Endothelial cell of umbilical vein (primary cell): ENCODE results near the gene CAPG. TPM values are rescaled to one million over a fixed set of nuclear protein-coding genes. Genes with fewer than 3 reads are reported as not detected.
"Not testable (repeated sequence)": the region's sequence is repeated elsewhere in the genome, so short reads cannot be mapped to it uniquely, and the experiment has no call there.

ENCODE experiments used
- BruUV-seq: library from RNA; stranded (reverse); fragments of 400-500 nt; replicated peaks from 2 replicates; lab custom pipeline; 2021; lab: Mats Ljungman, UMichigan
- CTCF ChIA-PET: fragments of 300-600, 350-600 bp; sonication (Branson Sonifier 250); formaldehyde crosslinking; loops from one replicate; lab custom pipeline; 2021; ENCODE audit warnings: antibody characterized with exemption, inconsistent platforms; lab: Charles Lee
- POLR2A ChIA-PET: fragments of 300-600, 350-600 bp; sonication (Branson Sonifier 250); formaldehyde crosslinking; loops from one replicate; lab custom pipeline; 2021; ENCODE audit warnings: antibody characterized with exemption, inconsistent platforms; lab: Charles Lee
- DNase-seq: peaks from one replicate; pipeline ENCODE4 v3.0.0-alpha.2; 2011; ENCODE audit warnings: low read depth, low spot score
- FAIRE-seq: peaks from 2 replicates; lab custom pipeline; 2011; peaks lifted over from hg19 to GRCh38; lab: Jason Lieb, UNC
- H2AFZ ChIP-seq: 2 replicates; pipeline ENCODE4 v1.6.0; 2012; ENCODE audit warnings: low read depth, low read length, control low read depth, inconsistent platforms
- H3K27ac ChIP-seq: 2 replicates; pipeline ENCODE4 v1.5.1; 2011; ENCODE audit warnings: low read depth, mild to moderate bottlenecking, control low read depth, low read length, moderate library complexity; ENCODE audit not compliant: insufficient read depth
- H3K27me3 ChIP-seq, 2 experiments: 2 replicates each; pipeline versions ENCODE4 v1.6.0 to v1.6.1; 2011; ENCODE audit warnings: low read length in 2 of 2, mixed read lengths in 1 of 2; ENCODE audit not compliant: control insufficient read depth in 2 of 2, insufficient read depth in 2 of 2
- H3K36me3 ChIP-seq, 2 experiments: 2 replicates in 1 of 2; 3 replicates in 1 of 2; pipeline ENCODE4 v1.5.1; 2011; ENCODE audit warnings: low read length in 2 of 2, mild to moderate bottlenecking in 1 of 2, moderate library complexity in 1 of 2; ENCODE audit not compliant: control insufficient read depth in 2 of 2, insufficient read depth in 2 of 2; ENCODE audit errors: extremely low read depth in 1 of 2
- H3K4me1 ChIP-seq: 3 replicates; pipeline ENCODE4 v1.5.1; 2011; ENCODE audit warnings: mild to moderate bottlenecking, low read length; ENCODE audit not compliant: control insufficient read depth, insufficient read depth; ENCODE audit errors: extremely low read depth
- H3K4me2 ChIP-seq: 2 replicates; pipeline ENCODE4 v1.6.1; 2011; ENCODE audit warnings: low read length, control low read depth, mixed read lengths; ENCODE audit not compliant: insufficient read depth
- H3K4me3 ChIP-seq, 3 experiments: fragments of 200-600 bp in 1 of 3; sonication (generic), shearing (Covaris generic) in 1 of 3; replicated peaks in 1 of 3; 2 replicates each; pipeline ENCODE4 v1.5.1; 2011 to 2016; ENCODE audit warnings: control low read depth in 3 of 3, low read length in 3 of 3, mild to moderate bottlenecking in 2 of 3, inconsistent platforms in 1 of 3, low read depth in 1 of 3, moderate library complexity in 1 of 3; ENCODE audit not compliant: insufficient read depth in 1 of 3
- H3K79me2 ChIP-seq: 2 replicates; pipeline ENCODE4 v1.6.0; 2012; ENCODE audit warnings: low read length, inconsistent platforms; ENCODE audit not compliant: control insufficient read depth, insufficient read depth
- H3K9ac ChIP-seq: replicated peaks from 2 replicates; pipeline ENCODE3; 2011; ENCODE audit warnings: low read length, control low read depth; ENCODE audit not compliant: insufficient read depth; ENCODE audit errors: extremely low read depth
- H3K9me1 ChIP-seq: replicated peaks from 3 replicates; pipeline ENCODE4 v1.6.0; 2011; ENCODE audit warnings: mild to moderate bottlenecking, low read length; ENCODE audit not compliant: control insufficient read depth, insufficient read depth; ENCODE audit errors: extremely low read depth
- H3K9me3 ChIP-seq: replicated peaks from 2 replicates; pipeline ENCODE4 v1.5.1; 2012; ENCODE audit warnings: low read length, inconsistent platforms; ENCODE audit not compliant: control insufficient read depth, insufficient read depth
- H4K20me1 ChIP-seq: replicated peaks from 2 replicates; pipeline ENCODE3; 2011; ENCODE audit warnings: mild to moderate bottlenecking, low read length; ENCODE audit not compliant: control insufficient read depth, insufficient read depth; ENCODE audit errors: extremely low read depth
- CTCF ChIP-seq, 2 donors: IDR thresholded peaks; 1 replicate in 1 of 2; 2 replicates in 1 of 2; pipeline ENCODE4 v1.5.1; 2011; ENCODE audit warnings: low read length in 2 of 2, mild to moderate bottlenecking in 2 of 2, moderate library complexity in 2 of 2, control low read depth in 1 of 2, inconsistent platforms in 1 of 2, low read depth in 1 of 2; ENCODE audit not compliant: insufficient read depth in 1 of 2; ENCODE audit errors: extremely low read depth in 1 of 2
- EZH2 ChIP-seq: IDR thresholded peaks from 2 replicates; pipeline ENCODE4 v1.6.1; 2012; ENCODE audit warnings: borderline replicate concordance, low read depth, mild to moderate bottlenecking, moderate library complexity, low read length, inconsistent platforms; ENCODE audit not compliant: severe bottlenecking
- FOS ChIP-seq: IDR thresholded peaks from 2 replicates; pipeline ENCODE4 v1.6.1; 2011; ENCODE audit warnings: mild to moderate bottlenecking, low read length, moderate library complexity, borderline replicate concordance; ENCODE audit not compliant: insufficient read depth
- GATA2 ChIP-seq: IDR thresholded peaks from 2 replicates; pipeline ENCODE4 v1.7.0; 2011; ENCODE audit warnings: low read depth, mild to moderate bottlenecking, moderate library complexity, mixed read lengths, low read length; ENCODE audit not compliant: insufficient read length, insufficient read depth
- JUN ChIP-seq: IDR thresholded peaks from 2 replicates; pipeline ENCODE4 v1.6.1; 2011; ENCODE audit warnings: borderline replicate concordance, low read depth; ENCODE audit not compliant: insufficient read length, insufficient read depth
- MYC ChIP-seq: IDR thresholded peaks from one replicate; pipeline ENCODE4 v1.6.1; 2011; ENCODE audit warnings: mild to moderate bottlenecking, low read depth, low read length
- POLR2A ChIP-seq: IDR thresholded peaks from 2 replicates; pipeline ENCODE4 v1.6.1; 2012; ENCODE audit warnings: low read depth, mild to moderate bottlenecking, control low read depth, low read length
- POLR2AphosphoS5 ChIP-seq: IDR thresholded peaks from 2 replicates; pipeline ENCODE4 v1.6.1; 2012; ENCODE audit warnings: low read depth, mild to moderate bottlenecking, control low read depth, low read length, moderate library complexity; ENCODE audit not compliant: insufficient read depth
- dilution Hi-C: fragments of 300-500 bp; cut with MboI; formaldehyde crosslinking; loops from one replicate; pipeline ENCODE4 v1.15.0; 2019; ENCODE audit warnings: low sequenced_read_pairs; ENCODE audit not compliant: extremely low pct_ligation_motif_present
- intact Hi-C: fragments of 100-400 bp; cut with micrococcal nuclease; formaldehyde crosslinking; loops from one replicate; pipeline ENCODE4 v1.10.0; 2022
- polyA plus RNA-seq, 4 experiments: library from polyadenylated mRNA; depleted of rRNA in 3 of 4; stranded (reverse) in 3 of 4; unstranded in 1 of 4; fragments of >200 nt; gene quantifications; 2 replicates each; pipeline versions ENCODE4 v1.2.1 to v1.2.3, GENCODE V29; 2011 to 2012; ENCODE audit warnings: missing spikeins in 1 of 4
- total RNA-seq: library from RNA; stranded (reverse); gene quantifications from 2 replicates; pipeline ENCODE4 v1.2.3, GENCODE V29; 2021
- TF ChIP-seq, protein P1 (sequence below): IDR thresholded peaks from 2 replicates; pipeline ENCODE4 v1.6.1; 2011; ENCODE audit not compliant: insufficient read depth, insufficient read length

The CAPG gene
- total and polyA plus RNA-seq, 2 donors (not counting 3 experiments of a cell fraction or from before 2014, with no cell fraction given) = 107 to 115 TPM

GRCh38 chr2:85383850-85384249, 26.3 kb downstream of the CAPG start:
- peaks cover 0 to 3% of the 10 kb centered on the region in 2 experiments for H3K36me3 ChIP-seq
- no peak overlapping the region for H3K4me3 ChIP-seq
- H3K9me1 ChIP-seq = no peaks in the 10 kb centered on the region
- dilution Hi-C loops (no loop called here), intact Hi-C loops (no loop called here)
- no peaks in the 10 kb centered on the region for H3K9me3 ChIP-seq
- H3K27ac ChIP-seq = no peak overlapping the region
- H4K20me1 ChIP-seq = no peaks in the 10 kb centered on the region
- H3K4me1 ChIP-seq = no peaks in the 10 kb centered on the region
- no peaks in the 10 kb centered on the region for H3K27me3 ChIP-seq
- TF ChIP-seq EZH2 = no peak
- no peak for TF ChIP-seq CTCF (IDR thresholded peaks at IDR 0.05; ENCODE audit: extremely low read depth in 1 of 2, insufficient read depth in 1 of 2, low read depth in 1 of 2, low read length in 2 of 2)
- no peak for TF ChIP-seq GATA2
- TF ChIP-seq, protein P1, sequence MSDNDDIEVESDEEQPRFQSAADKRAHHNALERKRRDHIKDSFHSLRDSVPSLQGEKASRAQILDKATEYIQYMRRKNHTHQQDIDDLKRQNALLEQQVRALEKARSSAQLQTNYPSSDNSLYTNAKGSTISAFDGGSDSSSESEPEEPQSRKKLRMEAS = no peak
- TF ChIP-seq MYC = no peak
- TF ChIP-seq POLR2A = no peak
- TF ChIP-seq FOS = no peak
- TF ChIP-seq POLR2AphosphoS5 = no peak
- no peak for TF ChIP-seq JUN
- H2AFZ ChIP-seq = no peak overlapping the region
- ChIA-PET CTCF (interaction anchor here (0.7 to 1.1 kb wide), 4 partner anchors 8 to 19 kb away, joined by 3 read pairs; no protein-coding TSS in a partner anchor), POLR2A (no interaction called here)
- H3K4me2 ChIP-seq = no peak overlapping the region
- no peaks in the 10 kb centered on the region for H3K79me2 ChIP-seq
- no peak for DNase-seq
- BruUV-seq = no TSS peak
- FAIRE-seq = no peak
- no peak overlapping the region for H3K9ac ChIP-seq

GRCh38 chr2:85383151-85383550, 27.0 kb downstream of the CAPG start:
- dilution Hi-C loops, H3K9ac ChIP-seq, H3K27ac ChIP-seq, H3K4me3 ChIP-seq, intact Hi-C loops, DNase-seq, H2AFZ ChIP-seq, FAIRE-seq, BruUV-seq, H4K20me1 ChIP-seq, H3K9me1 ChIP-seq, H3K79me2 ChIP-seq, H3K4me1 ChIP-seq, POLR2A ChIA-PET, H3K9me3 ChIP-seq, H3K4me2 ChIP-seq, H3K27me3 ChIP-seq, H3K36me3 ChIP-seq: not testable (repeated sequence)
- CTCF ChIA-PET = interaction anchor here (0.7 to 1.1 kb wide), 5 partner anchors 9 to 18 kb away, joined by 3 read pairs; no protein-coding TSS in a partner anchor
